KMS-11 (cell line): ENCODE results near the gene MINDY1.

Experiments used
- H2AFZ ChIP-seq: fragments of 200-600 bp; sonication (generic); 2 replicates; pipeline ENCODE4 v1.6.1; 2016; ENCODE audit warnings: antibody characterized with exemption, mixed run types, low read depth
- H3K27ac ChIP-seq: fragments of 200-600 bp; sonication (generic); 2 replicates; pipeline ENCODE4 v1.6.1; 2016; ENCODE audit warnings: mild to moderate bottlenecking, mixed run types
- H3K27me3 ChIP-seq: fragments of 200-600 bp; sonication (generic); 2 replicates; pipeline ENCODE4 v1.6.1; 2017; ENCODE audit warnings: mild to moderate bottlenecking, low read depth, mixed run types, moderate library complexity; ENCODE audit not compliant: insufficient read depth
- H3K36me3 ChIP-seq: fragments of 200-600 bp; sonication (generic); 2 replicates; pipeline ENCODE4 v1.6.1; 2017; ENCODE audit warnings: mild to moderate bottlenecking, mixed run types; ENCODE audit not compliant: insufficient read depth
- H3K4me1 ChIP-seq: fragments of 200-600 bp; sonication (generic); 2 replicates; pipeline ENCODE4 v1.6.1; 2016; ENCODE audit warnings: mild to moderate bottlenecking, low read depth, mixed run types; ENCODE audit not compliant: poor library complexity, severe bottlenecking
- H3K4me2 ChIP-seq: fragments of 200-600 bp; sonication (generic); 2 replicates; pipeline ENCODE4 v1.7.0; 2016; ENCODE audit warnings: mild to moderate bottlenecking, mixed run types
- H3K4me3 ChIP-seq: fragments of 200-600 bp; sonication (generic); IDR thresholded peaks from 2 replicates; pipeline ENCODE4 v1.6.1; 2017; ENCODE audit warnings: low read depth, low read length, mixed read lengths; ENCODE audit not compliant: insufficient read depth
- H3K79me2 ChIP-seq: fragments of 200-600 bp; sonication (generic); 2 replicates; pipeline ENCODE4 v1.6.1; 2016; ENCODE audit warnings: low read depth, mixed run types; ENCODE audit not compliant: insufficient read depth
- H3K9ac ChIP-seq: fragments of 200-600 bp; sonication (generic); 2 replicates; pipeline ENCODE4 v1.6.1; 2016; ENCODE audit warnings: mild to moderate bottlenecking, mixed run types
- H4K20me1 ChIP-seq: fragments of 200-600 bp; sonication (generic); 2 replicates; pipeline ENCODE4 v1.6.1; 2016; ENCODE audit warnings: mild to moderate bottlenecking, mixed run types; ENCODE audit not compliant: insufficient read depth
- CTCF ChIP-seq: fragments of 200-600 bp; sonication (generic); conservative IDR thresholded peaks from 2 replicates; pipeline ENCODE4 v1.6.1; 2017; ENCODE audit warnings: low read depth, mild to moderate bottlenecking, antibody characterized with exemption, low read length, moderate library complexity, mixed read lengths

Gene MINDY1

DNA sequence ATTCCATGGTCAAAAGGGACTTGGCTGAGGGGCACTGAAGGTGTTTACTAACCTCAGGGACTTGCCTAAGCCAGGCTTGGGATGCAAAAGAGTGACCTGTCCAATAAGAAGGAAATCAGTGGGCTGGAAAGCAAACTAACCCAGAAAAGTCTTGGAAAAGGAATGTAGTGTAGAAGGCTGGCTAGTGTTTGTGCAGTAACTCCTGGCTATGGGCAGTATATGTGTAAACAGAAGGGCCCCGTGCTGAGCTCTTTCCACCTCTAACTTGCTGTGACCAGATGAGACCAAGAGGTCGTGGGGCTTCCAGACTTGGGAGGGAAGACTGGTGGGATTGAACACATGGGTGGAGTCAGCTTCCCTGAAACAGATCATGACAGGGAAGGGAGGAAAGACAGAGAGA lies 4.1 kb downstream of the MINDY1 start:
- Histone ChIP-seq H2AFZ (no peak overlapping the region), H3K36me3 (no peaks in the 10 kb centered on the region), H3K79me2 (no peaks in the 10 kb centered on the region), H3K4me3 (no peak overlapping the region), H3K9ac (no peak overlapping the region), H3K27me3 (no peaks in the 10 kb centered on the region; the same call in 1 of the 2 replicates), H3K4me2 (no peak overlapping the region), H3K27ac (no peak overlapping the region), H4K20me1 (no peaks in the 10 kb centered on the region), H3K4me1 (peaks cover 40% of the 10 kb centered on the region)
- no peak for TF ChIP-seq CTCF

DNA sequence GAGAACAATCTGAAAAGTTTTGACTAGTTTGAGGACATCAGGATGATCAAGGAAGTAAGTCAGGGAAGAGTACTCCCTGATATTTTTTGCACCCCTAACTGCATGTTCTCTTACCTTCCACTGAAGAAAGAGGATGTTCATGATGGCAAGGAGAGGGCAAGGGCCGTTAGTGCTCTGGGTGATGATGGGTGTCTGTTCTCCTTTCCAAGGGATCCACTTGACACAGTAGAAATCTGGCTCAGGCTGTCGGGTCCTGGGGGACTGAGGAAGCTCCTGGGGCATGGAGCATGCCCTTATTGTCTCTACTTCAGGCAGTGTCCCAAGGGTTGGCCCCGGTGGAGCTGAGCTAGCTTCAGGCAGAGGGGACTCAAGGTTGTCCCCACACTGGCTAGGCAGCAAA lies 4.7 kb downstream of the MINDY1 start:
- Histone ChIP-seq H3K4me3 (no peak overlapping the region), H3K27ac (no peak overlapping the region), H2AFZ (no peak overlapping the region), H4K20me1 (no peaks in the 10 kb centered on the region), H3K79me2 (no peaks in the 10 kb centered on the region), H3K27me3 (no peaks in the 10 kb centered on the region; the same call in 1 of the 2 replicates), H3K36me3 (no peaks in the 10 kb centered on the region), H3K4me2 (no peak overlapping the region), H3K9ac (no peak overlapping the region), H3K4me1 (peaks cover 40% of the 10 kb centered on the region)
- TF ChIP-seq CTCF = no peak

- Histone ChIP-seq H3K36me3 (no peaks in the 10 kb centered on the region), H3K4me1 (peaks cover 37% of the 10 kb centered on the region), H3K9ac (no peak overlapping the region), H3K4me2 (no peak overlapping the region), H2AFZ (no peak overlapping the region), H3K27ac (no peak overlapping the region), H4K20me1 (no peaks in the 10 kb centered on the region), H3K4me3 (no peak overlapping the region), H3K27me3 (no peaks in the 10 kb centered on the region; the same call in 1 of the 2 replicates), H3K79me2 (no peaks in the 10 kb centered on the region)
- no peak for TF ChIP-seq CTCF
These were observed 5.1 kb downstream of the MINDY1 start for GRCh38 chr1:151001602-151002001.

DNA sequence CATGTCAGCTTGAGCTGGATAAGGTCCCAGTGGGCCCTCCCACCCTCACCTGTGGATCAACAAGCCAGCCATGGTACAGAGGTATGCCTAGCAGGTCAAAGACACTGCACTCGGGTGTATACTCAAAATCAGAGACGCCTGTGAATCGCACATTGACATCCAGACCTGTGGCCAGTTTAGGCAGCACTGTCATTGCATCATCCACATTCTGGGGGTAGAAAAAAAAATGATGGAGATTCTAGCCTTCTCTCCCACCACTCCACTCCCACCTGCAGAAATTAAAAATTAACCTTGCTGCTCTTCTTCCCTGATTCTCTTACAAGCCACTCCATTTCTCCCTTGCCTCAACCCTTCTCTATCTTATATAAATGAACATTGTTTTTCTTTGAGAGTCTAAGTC lies 6.3 kb downstream of the MINDY1 start:
- no peak overlapping the region for H2AFZ ChIP-seq
- H3K4me3 ChIP-seq = no peak overlapping the region
- no peak overlapping the region for H3K4me2 ChIP-seq
- no peaks in the 10 kb centered on the region; the same call in 1 of the 2 replicates for H3K27me3 ChIP-seq
- H3K36me3 ChIP-seq = no peaks in the 10 kb centered on the region
- H3K27ac ChIP-seq = no peak overlapping the region
- no peaks in the 10 kb centered on the region for H4K20me1 ChIP-seq
- TF ChIP-seq CTCF = no peak
- no peak overlapping the region for H3K9ac ChIP-seq
- peaks cover 38% of the 10 kb centered on the region for H3K4me1 ChIP-seq
- no peaks in the 10 kb centered on the region for H3K79me2 ChIP-seq
